ENCODE results near the gene CDH4.
A peak's percentile ranks its signal among the peaks of the same experiment; 100 is the strongest.

CDH4 gene

DNA sequence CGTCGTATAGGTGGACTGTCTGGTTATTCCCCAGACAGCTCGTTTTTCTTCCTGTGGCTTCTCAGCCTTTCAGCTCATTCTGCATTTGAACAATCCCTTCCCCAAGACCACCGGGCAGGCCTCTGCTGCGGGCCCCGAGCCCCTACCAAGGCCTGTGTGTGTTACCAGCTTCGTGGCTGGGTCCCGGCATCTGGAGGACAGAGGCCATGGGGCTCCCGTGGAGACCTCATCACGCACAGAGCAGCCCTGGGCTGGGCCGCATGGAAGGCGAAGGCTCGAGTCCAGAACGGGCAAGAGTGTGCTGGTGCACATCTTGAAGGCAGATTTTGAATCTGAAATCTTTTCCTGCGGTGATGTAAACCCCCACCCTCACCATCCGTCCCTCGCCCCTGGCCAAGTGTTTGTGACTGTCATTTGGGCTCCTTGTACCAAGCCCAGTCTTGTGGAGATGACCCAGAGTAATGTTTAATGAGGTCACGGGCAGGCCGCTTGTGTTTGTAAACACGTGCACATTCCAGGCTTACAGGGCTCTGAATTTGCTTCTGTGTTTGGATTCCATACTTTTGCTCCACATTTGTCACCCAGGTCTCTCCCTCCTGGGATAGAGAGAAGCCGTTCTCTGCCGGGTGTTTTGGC is 119.6 kb downstream of the CDH4 start:
- no peak for DNase-seq (ENCODE audit: low read depth)
- H3K4me3 ChIP-seq (ENCODE audit: low read depth, low read length): no peak overlapping the region

DNA sequence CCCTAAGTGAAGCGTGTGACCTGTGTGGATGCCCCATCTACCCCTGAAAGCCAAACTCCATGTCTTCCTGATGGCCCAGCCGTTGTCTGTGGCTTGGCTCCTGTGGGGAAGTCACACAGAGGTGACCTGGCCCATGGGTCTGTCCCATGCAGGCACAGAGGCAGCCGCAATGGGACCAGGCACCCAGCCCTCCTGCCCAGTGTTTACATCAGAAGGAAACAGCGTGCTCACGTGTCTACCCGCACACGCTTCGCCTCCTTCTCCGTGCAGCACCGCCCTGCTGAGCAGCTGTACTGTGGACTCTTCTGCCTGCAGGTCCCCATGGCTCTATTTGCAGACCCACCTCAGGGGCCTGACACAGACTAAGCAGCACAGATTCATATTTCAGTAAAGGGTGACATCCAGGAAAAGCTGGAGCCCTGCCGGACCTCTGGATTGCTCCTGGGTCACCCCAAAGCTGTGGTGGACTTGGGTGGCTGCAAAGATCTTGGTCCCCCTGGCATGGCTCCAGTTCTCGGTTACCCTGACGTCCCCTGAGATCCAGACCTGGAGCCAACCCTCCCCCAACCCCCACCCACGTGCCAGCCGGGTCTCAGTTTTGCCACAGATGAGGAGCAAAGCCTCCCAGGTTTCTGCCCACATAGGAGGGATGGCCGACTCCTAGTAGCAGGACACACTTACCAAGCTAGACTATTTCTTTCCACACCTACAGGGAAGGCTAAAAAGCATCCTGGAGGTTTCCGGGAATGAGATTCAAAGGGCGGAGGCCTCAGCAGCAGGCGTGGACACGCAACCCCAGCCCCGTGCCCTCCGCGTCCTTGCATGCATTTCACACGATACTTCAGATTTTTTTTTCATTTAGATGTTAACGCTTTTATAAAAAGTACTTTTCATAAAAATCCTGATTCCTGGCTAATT is 120.3 kb downstream of the CDH4 start:
- H3K4me3 ChIP-seq (ENCODE audit: low read depth, low read length): no peak overlapping the region
- no peak for DNase-seq (ENCODE audit: low read depth)

DNA sequence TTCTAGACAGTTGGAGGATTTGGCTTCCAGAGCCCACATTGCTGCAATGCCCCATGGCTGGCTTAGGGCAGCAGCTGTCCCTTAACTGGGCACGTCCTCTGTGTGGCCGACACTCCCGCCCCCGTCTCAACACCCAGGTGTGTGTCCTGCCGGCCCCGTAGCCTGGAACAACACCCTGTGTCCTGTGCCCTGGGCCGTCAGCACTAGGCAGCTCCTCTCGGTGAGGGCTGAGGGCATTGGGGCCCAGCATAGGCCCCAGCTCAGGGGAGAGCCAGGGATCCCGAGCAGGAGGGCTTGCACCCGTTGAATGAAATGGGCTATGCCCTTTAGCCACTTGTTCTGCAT is 121.0 kb downstream of the CDH4 start:
- H3K4me3 ChIP-seq (ENCODE audit: low read depth, low read length): no peak overlapping the region
- DNase-seq (ENCODE audit: low read depth): no peak

DNA sequence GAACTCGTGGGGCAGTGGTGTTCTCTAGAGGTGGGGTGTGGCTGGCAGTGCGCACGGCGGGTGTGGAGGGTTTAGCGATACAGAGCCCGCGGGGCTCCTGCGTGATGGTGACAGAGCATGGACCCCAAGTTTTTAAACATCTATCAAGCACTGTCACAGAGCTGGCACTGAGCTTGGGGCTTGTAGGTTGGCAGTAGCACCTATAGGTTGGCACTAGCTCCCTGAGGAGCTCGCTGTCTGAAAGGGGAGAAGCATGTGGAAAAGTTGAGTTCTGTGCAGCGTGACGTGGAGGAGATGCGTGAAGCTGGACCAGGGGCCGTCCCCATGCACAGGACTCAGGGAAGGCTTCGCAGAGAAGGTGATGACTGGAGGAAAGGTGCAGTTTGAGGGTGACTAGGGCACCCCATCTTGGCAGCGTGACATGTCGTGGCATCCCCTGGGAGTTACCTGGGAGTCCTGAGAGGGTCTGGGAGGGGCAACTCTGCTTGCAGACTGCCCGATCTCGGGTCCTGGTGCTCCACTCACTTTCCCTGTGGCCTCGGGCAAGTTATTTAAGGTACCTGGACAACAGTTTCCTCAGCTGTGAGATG is 122.0 kb downstream of the CDH4 start:
- H3K4me3 ChIP-seq (ENCODE audit: low read depth, low read length): no peak overlapping the region
- DNase-seq (ENCODE audit: low read depth): no peak

DNA sequence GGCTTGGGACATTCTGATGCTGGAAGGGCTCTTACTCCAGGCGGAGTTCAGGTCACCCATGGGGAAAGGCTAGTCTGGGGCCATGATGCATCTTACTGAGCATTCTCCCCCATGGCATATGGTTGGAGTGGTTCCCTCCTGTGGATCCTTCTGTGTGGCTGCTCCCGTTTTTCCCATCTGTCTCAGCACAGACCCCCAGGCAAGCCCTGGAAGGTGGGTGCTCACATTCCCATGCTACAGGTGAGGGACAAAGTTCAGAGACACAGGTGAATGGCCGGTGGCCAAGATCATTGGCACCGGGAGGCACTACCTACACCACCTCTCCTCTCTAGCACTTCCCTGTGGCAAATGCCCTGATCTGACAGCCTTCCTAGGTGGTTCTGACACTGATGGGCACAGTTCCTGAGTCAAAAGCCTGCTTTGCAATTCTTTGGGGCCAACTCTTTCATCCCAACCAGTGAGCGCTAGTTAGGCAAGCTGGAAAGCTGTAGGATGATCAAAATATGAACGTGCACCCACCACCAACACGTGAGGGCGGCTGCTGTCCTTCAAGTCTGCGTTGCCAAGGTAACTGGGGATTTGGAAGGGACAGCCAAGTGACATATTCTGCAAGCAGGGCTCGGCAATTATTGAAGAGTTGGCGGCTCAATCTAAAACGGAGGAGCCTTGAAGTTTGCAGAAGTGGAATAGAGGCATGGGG is 124.6 kb downstream of the CDH4 start:
- no peak overlapping the region for H3K4me3 ChIP-seq (ENCODE audit: low read depth, low read length)
- DNase-seq (ENCODE audit: low read depth): no peak

DNA sequence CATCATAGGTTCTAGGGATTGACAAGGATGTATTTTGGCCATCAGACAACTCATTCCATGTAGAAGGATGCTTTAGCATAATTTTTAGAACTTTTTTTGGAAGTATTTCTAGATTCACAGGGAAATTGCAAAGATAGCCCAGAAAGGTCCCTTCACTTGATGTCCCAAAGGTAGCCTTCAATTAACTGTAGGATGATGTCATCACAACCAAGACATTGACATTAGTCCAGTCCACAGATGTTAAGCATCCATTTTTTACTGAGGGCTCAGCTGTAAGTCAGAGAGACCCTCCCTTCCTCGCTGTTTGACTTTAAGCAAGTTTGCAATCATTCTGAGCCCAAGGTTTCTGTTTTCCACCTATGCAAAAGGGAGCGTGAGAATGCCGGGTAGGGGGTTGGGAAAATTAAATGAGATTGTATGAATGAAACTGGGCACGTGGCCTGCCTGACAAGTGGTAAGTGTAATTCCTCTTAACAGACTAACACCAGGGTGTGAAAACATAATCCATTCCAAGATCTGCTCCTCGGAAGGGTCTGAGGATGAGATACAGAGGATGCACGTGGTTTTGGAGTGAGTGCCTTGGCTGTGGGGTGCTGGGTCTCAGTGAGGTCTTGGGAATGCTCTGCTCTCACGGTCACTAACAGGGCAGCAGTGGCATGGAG is 126.8 kb downstream of the CDH4 start:
- H3K4me3 ChIP-seq (ENCODE audit: low read depth, low read length): no peak overlapping the region
- DNase-seq (ENCODE audit: low read depth): no peak

DNA sequence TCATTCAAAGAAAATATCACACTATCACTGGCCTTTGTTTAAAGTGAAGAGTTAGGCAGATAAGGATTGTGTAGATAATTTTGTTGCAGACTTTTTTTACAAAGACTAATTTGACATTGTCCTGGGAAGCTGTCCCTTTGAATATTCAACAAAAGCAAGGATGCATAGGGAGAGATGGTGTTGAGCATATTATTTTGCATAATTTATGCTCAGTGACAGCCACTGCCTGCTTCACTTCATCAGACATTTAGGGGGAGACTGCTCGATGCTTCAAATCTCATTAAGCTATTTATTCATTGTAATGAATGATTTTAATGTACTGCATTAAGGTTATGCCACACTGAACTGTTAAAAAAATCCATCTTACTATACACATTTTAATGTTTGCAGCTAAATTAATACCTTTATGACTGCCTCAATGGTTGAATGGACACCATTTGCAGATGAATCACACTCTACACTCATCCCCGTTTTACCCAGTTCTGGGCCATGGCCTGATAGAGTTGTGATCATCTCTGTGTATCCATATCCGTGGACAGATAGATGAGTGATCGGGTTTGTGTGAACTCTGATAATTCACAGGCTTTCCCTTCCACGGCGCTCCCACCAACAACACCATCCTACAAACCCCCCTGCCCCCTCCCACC is 128.0 kb downstream of the CDH4 start:
- DNase-seq (ENCODE audit: low read depth): no peak
- H3K4me3 ChIP-seq (ENCODE audit: low read depth, low read length): no peak overlapping the region

DNA sequence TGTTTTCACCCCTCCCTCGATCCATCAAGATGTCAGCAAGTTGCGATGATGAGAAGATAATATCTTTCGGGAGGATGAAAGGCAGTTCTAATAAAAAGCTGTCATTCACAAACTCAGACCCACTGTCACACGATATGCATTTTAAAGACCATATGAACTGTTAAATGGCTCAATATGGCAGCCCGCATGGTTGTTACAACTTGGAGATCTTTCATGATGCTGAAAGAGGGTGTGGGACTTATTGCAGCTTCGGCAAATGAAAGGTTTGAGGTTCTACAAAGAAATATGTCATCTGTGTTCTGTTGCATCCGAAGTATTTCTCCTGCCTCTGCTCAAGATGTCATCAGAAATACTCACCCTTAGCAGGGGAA is 128.5 kb downstream of the CDH4 start:
- H3K4me3 ChIP-seq (ENCODE audit: low read depth, low read length): no peak overlapping the region
- DNase-seq (ENCODE audit: low read depth): no peak

DNA sequence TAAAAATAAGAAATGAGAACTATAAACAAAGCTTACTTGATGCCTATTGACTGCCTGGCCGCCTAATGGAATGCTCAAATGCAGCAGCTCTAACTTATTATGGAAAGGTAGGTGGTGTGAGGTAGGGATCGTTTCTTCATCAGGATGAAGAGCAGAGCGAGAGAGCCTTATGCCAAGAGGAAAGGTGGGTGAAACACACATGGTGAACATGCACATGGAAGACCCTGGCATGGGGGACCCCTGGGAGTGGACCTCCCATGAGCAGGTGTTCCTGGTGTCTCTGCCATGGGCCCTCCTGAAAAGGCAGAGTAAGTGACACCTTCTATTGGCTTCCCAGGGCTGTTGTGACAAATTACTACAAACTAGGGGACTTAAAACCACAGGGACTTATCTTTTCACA is 130.1 kb downstream of the CDH4 start:
- H3K4me3 ChIP-seq (ENCODE audit: low read depth, low read length): no peak overlapping the region
- no peak for DNase-seq (ENCODE audit: low read depth)

DNA sequence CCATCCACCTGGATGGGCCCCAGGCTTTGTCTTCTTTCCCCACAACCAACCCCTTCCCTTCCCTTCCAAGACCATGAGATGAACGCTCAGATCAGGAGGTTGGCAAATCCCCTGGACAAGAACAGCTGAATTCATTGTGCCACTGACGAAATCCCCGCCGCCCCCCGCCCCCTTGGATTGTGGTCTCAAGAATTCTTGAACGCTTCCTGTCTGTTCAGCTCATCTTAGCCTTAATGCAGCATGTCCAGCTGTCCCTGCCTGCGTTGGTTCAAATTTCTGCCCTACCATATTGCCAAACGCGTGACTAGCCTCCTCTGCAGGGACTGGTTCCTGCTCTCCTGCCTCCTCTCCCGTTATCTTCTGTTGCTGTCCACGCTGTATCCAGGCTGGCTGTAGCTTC is 133.2 kb downstream of the CDH4 start:
- DNase-seq (ENCODE audit: low read depth): peak; percentile 29
- no peak overlapping the region for H3K4me3 ChIP-seq (ENCODE audit: low read depth, low read length)

DNA sequence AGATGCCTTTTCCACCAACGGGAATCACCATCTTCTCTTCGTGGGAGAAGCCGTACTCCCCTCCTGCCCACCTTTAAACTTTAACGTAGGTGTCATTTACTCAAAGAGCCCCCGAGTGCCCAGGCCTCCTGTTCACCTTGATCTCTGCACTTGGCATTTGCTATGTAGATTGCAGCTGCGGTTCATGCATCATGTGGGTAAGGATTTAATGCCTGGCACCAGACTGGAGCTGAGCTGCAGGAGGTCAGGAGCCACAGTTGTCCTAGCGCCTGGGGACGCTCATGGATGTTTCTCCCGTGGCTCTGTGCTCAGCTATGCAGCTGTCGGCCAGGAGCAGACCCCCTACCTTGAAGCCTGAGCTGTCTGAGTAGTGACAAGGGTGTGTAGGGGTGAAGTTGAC is 133.7 kb downstream of the CDH4 start:
- no peak overlapping the region for H3K4me3 ChIP-seq (ENCODE audit: low read depth, low read length)
- no peak for DNase-seq (ENCODE audit: low read depth)

DNA sequence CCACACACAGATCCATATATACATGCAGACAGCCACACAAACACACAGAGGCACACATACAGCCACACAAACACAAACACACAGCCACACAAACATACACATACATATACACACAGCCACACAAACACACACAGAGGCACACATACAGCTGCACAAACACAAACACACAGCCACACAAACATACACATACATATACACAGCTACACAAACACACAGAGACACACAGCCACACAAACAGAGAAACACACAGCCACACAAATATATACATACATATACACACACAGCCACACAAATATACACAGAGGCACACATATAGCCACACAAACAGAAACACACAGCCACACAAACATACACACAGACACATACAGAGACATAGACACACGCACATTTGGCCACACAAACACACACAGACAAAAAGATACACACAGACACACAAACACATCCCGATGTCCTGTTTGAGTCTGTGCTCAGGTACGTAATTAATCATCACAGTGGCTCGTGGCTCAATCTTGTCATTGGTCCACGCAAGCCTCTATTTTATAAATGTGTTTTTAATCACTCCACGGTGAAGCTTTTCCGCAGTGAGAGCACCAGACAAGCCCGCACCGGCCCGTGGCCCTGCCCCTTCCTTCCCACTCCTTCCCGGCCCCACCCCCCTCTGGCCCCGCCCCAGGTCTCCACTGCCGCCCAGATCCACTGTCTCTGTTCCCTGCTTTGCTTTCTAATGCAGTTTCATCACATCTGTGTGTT is 135.3 kb downstream of the CDH4 start:
- DNase-seq (ENCODE audit: low read depth): peak; percentile 25
- peak overlapping the region; percentile 24 for H3K4me3 ChIP-seq (ENCODE audit: low read depth, low read length)

DNA sequence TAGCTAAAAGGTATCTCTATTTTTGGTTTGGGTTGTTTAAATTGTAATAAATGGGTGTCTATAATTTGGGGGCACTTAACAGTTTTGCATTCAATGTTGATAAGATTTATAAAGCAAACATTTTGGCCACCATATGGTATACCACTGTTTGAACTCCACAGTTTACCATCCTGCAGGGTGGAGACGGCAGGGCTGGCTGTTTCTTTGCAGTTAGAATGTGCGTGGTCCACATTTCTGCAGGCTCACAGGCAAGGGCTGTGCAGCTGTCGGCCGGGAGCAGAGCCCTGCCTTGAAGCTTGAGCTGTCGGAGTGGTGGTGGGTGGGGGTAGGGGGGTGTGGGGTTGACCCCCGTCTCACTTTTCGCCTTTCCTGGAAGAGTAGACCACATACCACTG is 135.9 kb downstream of the CDH4 start:
- DNase-seq (ENCODE audit: low read depth): no peak
- H3K4me3 ChIP-seq (ENCODE audit: low read depth, low read length): no peak overlapping the region

DNA sequence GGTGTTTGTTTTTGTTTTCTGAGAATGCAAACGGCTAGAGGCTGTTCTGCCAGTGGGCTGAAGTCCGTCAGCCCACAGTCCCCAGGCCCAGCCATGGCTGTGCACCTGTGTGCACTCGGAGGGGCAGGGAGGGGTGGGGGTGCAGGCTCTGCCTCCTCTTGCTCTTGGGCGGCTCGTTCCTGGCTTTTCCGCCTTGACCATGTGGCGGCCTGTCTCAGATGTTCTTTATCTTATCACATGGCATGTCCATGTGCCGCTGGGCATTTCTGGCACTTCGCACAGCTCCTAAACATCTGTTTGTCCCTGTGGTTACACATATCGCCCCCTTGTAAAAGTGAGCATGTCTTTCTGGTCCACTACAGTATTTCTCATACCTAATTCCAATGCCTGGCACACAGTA is 137.0 kb downstream of the CDH4 start:
- H3K4me3 ChIP-seq (ENCODE audit: low read depth, low read length): no peak overlapping the region
- no peak for DNase-seq (ENCODE audit: low read depth)

DNA sequence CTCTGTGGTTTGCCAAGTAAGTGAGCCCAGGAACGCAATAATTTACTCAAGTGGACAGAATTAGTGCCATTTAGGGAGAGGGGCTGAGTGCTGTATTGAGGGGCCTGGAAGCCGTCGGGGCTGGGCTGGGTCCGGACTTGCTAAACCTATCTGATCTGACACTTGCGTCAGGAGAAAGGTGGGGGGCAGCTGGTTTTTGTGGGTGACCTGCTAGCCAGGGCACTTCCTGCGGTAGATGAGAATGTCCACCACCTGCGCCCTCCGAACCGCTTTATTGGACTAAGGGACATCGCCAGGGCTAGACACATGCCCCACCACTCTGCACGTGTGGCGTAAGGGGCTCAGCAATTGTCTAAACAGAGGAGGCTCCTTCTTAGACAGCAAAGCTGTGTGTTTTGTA is 139.1 kb downstream of the CDH4 start:
- DNase-seq (ENCODE audit: low read depth): no peak

DNA sequence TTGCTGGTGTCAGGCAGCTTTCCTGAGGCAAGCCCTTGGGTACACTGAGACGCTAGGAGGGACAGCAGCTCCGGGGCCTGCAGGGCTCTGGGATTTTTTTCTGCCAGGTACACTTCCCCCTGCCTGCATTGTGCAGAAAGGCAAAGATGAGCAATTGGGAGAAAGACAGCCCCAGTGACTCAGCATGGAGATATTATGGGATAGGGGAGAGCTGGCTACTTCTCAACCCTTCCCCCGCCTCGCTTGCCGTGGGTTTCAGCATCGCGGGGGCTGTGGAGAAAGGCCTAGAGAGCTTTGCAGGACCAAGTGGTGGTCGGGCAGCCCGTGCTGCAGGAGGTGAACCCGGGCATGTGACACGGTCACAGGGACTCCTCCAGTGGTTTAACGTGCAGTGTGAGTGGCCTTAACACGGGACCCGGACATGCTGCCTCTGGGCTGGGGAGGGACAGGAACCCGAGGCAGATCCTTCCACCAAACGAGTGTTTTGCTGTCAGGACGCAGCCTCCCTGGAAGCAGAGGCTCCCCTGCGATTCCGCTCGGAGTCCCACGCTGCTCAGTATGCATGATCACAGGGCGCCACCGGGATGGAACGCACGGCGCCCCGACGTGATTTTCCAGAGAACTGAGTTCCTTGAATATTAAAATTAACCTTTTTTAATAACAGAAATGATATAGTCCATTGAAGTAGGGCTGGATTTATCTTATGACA is 139.9 kb downstream of the CDH4 start:
- H3K4me3 ChIP-seq (ENCODE audit: low read depth, low read length): no peak overlapping the region

More for the DNA sequence above, 139.1 kb downstream of the CDH4 start:
- no peak overlapping the region for H3K4me3 ChIP-seq (ENCODE audit: low read depth, low read length)

DNA sequence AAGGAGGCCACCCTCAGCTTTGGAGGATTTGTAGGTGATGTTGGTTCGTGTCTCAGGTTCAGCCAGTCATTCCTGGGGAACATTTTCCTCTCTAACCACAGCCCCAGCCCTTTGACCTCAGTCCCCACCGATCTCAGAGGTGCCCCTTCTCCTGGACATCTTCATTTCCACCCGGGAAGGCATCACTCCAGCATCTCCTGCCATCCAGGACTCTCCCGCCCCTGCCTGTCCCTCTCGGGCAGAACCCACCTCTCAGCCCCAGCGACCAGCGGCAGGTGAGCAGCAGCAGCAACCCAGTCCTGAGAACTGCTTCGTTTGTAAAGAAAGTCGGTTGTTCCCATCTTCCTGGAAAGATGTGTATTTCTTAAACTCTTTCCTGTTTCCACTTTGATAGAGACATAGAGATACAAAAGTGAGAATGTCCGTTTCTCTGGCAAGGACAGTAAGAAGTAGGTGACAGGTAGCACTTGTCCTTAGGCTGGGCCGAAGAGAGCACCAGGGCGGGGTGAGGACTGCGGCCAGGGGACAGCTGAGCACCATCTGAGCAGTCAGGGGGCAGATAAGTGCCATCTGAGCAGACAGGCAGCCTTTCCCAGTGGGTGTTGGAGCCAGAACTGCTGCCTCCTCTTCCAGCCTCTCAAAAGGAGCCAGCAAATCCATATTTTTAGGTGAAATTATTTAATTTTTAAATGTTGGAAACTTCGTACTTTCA is 142.2 kb downstream of the CDH4 start:
- no peak overlapping the region for H3K4me3 ChIP-seq (ENCODE audit: low read depth, low read length)
- DNase-seq (ENCODE audit: low read depth): no peak

More for the DNA sequence above, 139.9 kb downstream of the CDH4 start:
- DNase-seq (ENCODE audit: low read depth): no peak
